ENCODE data around the gene SUCLG2.

The SUCLG2 gene

GRCh38 chr3:67648229-67648628 is 6.2 kb downstream of the SUCLG2 start:
- DNase-seq: no peak

- no peak for DNase-seq
Observed at GRCh38 chr3:67647390-67647878, 7.0 kb downstream of the SUCLG2 start.

DNA sequence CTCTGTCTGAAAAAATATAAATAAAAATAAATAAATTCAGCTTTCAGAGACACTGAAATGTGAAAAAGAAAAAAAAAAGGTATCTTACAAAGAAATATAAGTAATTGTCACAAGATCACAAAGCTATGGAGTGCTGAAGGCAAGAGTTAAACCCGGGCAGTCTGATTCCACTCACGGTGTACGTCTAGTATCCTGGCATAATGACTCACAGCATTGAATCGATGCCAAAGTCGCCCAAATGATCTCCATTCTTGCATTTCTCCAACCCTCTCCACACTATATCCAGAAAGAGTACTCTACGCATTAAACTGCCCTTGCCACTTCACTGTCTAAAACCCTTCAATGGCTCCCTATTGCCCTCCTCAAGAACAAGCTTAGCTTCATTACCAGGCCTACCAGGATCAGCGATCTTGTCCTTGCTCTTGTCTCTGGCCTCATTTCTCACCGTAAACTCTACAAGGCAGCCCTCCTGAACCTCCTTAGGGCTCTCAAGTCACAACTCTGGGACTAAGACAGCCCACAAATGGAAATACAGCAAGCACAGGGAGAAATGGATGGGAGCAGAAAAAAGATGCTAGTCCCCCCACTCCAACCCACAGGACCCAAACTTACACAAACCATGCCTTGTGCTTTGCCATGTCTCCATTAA is 7.7 kb downstream of the SUCLG2 start:
- no peak for DNase-seq

DNA sequence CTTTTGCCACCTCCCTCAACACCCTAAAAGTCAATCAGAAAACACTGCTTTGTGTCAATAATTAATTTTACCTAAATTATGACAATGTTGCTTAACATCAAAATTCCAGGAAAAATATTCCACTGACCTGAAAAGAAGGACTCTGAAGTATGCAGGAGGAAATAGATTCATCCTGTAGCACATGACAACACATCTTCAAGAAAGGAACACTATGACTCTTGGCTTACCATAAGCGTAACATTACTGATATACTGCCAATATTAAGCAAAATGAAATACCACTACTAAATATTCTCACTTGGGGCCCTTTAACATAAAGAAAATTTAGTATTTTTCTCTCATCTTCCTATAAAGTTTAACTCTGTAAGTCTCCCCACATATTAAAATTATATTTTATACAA is 9.6 kb downstream of the SUCLG2 start:
- DNase-seq: no peak

GRCh38 chr3:67642734-67643133 is 11.7 kb downstream of the SUCLG2 start:
- no peak for DNase-seq

- DNase-seq: no peak
Observed at GRCh38 chr3:67642190-67642589, 12.2 kb downstream of the SUCLG2 start.

DNA sequence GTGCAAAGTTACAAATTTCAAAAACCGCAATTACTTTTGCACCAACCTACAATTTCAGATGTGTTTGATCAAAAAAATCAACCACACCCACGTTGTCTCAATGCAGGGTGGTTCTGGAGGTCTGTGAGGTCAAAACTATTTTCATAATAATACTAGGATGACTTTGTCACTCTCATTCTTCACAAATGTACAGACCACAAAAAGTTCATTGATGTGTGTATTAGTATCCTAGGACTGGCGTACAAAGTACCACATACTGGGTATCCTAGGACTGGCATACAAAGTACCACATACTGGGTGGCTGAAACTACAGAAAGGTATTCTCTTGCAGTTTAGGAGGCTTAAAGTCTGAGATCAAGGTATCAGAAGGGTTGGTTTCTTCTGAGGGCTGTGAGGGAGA is 13.0 kb downstream of the SUCLG2 start:
- DNase-seq: no peak

DNA sequence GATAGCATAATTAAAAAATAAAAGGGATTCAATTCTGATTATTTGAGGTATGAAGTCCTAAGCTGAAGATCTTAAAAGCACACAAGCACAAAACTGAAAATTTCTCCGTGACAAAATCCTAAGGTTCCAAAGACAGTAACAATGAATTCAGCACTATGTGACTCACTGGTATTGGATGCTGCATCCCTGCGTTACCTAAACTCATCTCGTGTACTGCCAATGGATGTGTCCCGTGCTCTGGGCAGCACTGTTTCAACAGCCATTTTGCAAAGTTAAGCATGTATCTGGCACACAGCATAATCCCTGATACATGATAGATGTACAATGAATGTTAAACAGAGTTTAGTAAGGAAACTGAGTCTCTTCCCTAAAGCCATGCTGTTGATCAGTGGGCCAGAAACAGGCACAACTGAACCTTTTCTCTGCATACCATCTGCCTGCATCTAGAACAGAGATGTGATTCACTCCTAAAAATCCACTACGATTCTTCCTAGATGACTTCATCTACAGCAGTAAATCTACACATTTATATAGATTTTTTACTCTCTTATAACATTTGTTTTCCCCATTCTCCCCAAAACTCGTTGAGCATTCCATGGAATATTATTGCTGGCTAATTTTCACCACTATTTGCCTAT is 14.3 kb downstream of the SUCLG2 start:
- no peak for DNase-seq

DNA sequence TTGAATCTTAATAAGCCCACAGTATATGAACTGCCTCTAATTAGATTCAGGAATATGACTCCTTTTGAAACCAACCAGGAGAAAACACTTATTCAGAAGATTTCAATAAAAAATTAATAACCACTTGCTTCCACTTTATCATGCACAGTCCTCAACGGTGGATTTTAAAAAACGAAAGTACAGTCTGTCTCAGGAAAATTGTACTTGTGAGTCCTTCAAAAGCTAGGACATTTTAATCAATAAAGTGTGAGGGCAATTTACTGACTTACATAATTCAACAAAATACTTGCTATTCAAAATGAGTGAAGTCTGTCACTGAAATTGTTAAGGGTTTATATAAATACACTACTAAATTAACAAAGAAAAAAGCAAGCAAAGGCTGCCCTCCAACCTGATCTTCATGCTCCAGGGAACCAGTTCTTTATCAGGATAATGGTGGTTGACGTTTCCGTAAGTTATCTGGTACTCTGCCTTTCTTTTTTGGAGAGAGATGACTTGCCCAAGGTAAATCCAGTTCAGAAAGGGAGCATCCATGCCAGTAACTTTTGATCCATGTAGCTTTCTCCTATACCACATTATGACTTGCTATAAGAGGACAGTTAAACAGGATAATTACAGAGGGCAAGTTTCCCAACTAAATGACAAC is 17.0 kb downstream of the SUCLG2 start:
- no peak for DNase-seq

DNA sequence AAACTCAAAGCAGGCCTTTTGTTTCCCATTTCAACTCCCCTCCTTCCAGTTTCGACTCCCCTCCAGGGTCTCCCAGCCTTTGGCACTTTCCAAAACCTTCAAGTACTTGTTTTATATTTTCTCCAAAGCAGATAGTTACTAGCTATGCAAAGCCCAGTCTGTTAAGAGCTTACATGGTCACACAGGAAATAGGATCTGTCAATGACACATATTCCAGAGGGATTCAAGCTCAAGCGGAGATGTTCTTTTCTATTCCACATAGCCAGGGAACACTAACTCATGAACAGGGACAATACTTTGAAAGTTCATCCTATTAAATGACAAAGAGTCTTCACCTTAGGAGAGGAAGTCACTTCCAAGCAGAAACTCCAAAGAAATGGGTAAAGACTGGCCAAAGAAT is 18.6 kb downstream of the SUCLG2 start:
- no peak for DNase-seq

- DNase-seq: no peak
Observed at GRCh38 chr3:67635257-67635656, 19.2 kb downstream of the SUCLG2 start.

DNA sequence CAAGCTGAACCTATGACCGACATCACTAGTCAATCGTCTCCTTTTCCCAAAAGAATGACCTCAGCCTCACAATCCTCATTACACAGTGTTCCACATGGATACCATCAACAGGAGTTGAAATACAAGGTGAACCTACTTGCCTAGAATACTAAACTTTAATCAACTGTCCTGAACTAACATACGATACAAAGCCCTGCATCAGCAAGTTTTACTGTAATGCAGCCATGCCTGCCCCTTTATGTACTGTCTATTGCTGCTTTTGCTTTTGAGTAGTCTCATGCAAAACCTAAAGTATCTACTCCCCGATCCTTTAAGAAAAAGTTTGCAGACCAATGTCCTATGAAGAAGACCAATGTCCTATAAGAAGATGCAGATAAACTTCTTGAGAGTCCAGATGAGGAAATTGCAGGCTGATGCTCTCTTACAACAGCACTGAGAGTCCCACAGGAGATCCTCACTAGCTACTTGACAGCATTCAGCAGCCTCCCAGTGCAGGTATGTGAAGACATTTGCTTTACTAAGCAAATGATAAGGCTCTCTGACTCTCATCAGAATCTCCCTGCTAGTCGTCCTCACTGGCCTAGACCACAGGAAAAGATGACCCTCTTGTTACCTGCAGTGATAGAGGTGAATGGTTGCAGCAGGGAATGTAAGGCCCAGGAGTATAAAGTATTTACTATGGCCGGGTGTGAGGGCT is 23.6 kb downstream of the SUCLG2 start:
- no peak for DNase-seq

GRCh38 chr3:67624687-67625086 is 29.7 kb downstream of the SUCLG2 start:
- no peak for DNase-seq

GRCh38 chr3:67624078-67624477 is 30.3 kb downstream of the SUCLG2 start:
- DNase-seq: no peak

- DNase-seq: no peak
Observed at GRCh38 chr3:67622652-67623051, 31.8 kb downstream of the SUCLG2 start.

DNA sequence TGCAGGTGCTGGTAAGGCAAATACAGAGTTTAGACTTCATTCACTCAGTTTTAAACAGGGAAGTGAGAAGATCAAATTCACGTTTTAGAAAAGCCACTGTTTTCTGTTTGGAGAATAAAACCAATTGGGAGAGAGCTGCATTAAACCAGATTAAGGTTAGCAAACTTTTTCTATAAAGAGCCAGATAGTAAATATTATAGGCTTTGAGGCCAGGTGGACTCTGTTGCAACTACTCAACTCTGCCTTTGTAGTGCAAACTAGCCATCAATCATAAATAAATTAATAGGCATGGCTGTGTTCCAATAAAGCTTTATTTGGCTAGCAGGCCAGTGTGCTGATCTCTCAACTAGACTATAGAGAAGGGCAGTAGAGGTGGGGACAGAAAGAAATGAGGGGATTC is 33.5 kb downstream of the SUCLG2 start:
- no peak for DNase-seq

DNA sequence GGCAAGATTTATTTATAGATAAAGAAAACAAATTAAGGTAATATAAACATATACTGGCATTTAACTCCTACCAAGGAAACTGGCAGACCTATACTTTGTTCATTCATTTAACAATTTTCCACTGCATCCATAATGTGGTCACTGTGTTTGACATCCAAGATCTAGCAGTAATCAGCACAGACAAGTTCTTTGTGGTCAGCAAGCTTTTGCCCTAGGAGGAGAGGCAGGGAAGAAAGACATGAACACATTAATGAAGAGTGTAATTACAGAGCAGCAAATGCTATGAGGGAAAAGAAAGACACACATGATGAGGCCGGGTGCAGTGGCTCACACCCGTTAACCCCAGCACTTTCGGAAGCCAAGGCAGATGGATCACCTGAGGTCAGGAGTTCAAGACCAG is 34.4 kb downstream of the SUCLG2 start:
- DNase-seq: no peak

DNA sequence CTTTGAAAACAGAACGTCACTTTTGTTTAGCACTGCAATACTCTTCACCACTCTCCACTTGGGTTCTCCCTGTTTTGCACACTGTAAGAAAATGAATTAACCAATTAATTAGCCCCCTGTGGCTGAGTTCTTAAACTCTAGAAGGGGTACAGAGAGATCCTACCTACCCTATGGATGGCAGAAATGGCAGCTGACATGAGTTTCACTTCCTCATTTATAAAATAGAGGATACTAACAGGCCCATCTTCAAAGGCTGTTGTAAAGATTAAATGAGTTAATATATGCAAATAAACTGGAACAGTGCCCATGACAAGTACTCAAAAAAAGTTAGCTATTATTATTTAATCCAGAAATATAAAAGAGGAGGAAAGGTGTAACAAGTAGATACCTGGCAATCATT is 36.9 kb downstream of the SUCLG2 start:
- no peak for DNase-seq

DNA sequence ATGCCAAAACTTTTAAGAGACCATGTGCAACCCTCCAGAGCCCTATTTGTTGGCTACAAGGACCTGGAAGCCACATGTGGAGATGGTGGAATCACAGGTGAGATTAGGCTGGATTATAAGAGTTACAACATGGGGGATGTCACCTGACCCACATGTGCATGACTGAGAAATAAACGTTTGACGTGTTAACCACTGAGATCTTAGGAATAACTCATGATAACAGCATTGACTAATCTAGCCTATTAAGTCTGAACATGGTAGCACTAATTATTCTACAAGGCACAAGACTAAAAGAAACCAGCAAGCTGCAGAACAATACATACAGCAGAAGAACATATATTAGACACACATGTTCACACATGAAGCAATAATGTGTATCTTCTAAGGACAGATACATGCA is 38.4 kb downstream of the SUCLG2 start:
- DNase-seq: no peak

DNA sequence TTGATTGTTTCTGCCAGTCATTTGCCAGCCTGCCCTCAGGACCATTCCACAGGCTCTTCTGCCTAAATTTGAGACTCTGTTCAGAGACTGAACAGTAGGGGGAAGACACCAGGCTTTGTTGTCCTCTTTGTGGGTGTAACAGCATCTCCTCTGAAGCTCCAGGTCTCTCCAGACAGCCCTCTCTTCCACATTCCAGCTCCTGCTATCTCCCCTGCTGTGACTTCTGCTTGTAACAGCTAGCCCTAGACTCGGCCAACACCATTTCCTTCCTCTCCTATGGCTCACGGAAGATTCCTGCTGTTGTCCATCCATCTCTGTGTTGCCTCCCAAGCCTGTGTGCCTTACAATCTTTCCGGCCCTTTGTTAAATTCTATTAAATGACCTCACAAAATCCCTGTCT is 40.2 kb downstream of the SUCLG2 start:
- DNase-seq: no peak

DNA sequence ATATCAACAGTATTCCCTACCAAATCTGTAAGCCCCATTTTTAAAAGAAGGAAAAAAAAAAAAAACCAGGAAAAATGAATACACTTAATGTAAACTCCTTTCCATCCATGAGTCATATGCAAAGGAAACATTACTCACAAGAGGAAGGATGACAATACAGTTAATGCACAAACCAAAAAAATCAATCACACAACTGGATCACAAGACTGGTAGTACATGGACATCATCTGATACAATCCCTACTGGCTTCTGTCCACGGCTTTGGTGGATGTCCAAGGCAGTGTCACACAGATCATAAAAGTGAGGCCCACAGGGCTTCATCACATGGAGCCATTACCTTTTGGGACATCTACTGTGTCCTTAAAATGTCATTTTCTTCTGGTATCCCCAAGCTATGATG is 44.0 kb downstream of the SUCLG2 start:
- no peak for DNase-seq

DNA sequence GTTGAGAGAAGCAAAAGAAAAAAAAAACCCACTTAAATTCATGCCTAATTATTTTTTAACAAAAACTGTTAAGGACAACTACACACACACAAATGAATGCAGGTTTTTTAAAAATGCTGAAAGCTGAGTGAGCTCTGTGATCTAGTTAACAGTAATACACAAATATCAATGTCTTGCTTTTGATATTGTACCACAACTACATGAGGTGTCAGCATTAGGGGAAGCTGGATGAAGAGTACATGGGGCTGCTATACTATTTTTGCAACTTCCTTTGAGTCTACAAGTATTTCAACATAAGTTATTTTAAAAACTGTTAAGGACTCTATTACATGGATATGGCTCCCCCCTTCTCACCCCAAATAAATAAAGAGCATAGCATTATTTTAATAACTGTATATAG is 44.7 kb downstream of the SUCLG2 start:
- DNase-seq: no peak

DNA sequence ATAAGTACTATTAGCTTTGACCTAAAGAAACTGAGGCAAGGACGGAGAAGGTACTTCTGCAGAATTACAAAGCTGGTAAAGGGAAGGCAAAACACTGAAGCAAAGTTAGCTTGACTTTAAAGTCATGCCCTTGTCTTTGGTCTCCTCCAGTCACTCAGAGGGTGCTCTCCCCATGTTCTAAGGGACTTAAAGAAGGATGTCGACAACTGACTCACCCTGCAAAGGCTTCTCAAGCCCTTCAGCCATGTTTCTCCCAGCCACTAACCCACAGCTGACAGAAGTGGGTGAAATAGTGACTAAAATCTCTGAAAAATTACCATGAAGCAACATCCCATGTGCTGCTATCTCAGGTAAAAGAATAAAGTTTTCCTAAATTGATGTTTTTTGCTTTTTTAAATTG is 46.4 kb downstream of the SUCLG2 start:
- DNase-seq: no peak

GRCh38 chr3:67605377-67605776 is 49.0 kb downstream of the SUCLG2 start:
- no peak for DNase-seq
